GM18499 (cell line): ENCODE results near the gene PREP.
"Not testable (repeated sequence)": the region's sequence is repeated elsewhere in the genome, so short reads cannot be mapped to it uniquely, and the experiment has no call there.

Experiments
- ATAC-seq: cut with Tn5 transposase; IDR thresholded peaks from one replicate; pipeline ENCODE4 v1.9.1; 2021; ENCODE audit warnings: moderate number of reproducible peaks; ENCODE audit not compliant: insufficient read depth, unreplicated experiment

Gene PREP

DNA sequence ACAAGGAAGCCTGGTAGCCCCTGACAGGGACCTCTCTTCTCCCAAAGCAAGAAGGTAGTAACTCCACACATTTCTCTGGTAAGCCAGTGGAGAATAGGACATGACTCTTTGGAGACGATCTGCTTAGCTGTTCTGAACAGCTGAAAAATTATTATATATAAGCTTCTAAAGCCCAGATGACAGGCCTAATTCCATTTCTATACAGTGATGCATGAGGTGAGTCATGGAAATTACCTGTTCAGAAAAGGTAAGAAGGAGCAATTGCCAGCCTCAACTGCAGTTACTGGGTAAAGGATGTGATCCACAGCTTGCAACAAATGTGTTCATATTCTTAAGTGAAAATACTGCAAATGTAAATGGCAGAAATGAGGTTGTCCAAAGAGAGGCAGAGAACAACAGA, 54.0 kb downstream of the PREP start:
- no peak for ATAC-seq

DNA sequence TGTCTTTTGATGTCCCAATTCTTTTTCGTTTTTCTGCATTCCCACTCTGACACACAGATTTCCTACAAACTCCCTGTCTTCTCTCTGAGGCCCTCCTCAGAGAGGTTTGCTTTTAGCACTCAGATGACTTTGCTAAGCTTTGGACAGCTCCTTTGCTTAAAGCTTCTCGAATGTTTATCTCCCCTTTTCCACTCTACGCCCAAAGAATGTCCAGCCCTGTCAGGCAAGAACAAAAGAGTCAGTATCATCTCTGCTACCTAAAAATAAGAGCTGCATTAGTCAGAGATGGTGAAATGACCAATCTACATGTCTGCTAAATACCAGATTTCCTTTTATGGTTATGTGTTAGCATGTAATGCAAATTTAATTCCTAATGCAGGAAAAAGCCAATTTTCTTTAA, 56.8 kb downstream of the PREP start:
- no peak for ATAC-seq

DNA sequence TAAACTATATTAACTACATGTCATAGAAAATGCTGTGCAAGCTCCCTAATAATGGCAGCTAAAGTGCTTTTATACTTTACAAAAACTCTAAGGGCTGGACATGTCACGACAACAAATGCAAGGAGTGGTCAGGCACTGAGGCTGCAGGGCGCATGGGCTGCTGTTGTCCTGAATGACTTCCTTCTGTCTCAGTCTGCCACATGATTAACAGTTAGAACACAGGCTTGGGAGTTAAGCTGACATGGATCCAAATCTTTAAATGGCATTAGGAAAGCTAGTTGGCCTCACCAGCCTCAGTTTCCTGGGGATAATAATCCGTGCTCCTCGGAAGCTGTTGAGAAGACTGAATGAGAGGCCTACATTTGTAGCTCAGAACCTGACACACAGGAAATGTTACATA, 57.4 kb downstream of the PREP start:
- ATAC-seq: no peak

DNA sequence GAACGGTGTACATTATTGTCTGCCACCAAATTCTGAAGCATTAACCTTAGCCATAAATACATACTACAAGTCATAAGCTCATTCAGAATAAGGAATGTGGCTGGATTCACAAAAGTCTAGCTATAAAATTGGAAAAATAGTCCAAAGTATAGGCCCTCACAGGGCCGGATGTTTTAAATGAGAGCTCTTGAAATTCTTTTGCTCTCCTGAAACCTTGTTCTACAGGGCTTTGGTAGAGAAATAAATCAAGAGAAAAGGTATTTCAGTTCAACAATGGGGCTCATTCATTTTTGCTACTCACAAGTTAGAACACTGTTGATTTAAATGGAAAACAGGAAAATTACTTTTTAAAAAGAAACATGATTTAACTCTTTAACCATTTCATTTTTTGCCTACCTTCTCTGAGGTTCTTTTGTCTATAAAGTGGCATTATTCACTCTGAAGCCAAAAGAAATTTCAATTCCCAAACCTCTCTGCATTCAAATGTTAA, 58.0 kb downstream of the PREP start:
- ATAC-seq: no peak

DNA sequence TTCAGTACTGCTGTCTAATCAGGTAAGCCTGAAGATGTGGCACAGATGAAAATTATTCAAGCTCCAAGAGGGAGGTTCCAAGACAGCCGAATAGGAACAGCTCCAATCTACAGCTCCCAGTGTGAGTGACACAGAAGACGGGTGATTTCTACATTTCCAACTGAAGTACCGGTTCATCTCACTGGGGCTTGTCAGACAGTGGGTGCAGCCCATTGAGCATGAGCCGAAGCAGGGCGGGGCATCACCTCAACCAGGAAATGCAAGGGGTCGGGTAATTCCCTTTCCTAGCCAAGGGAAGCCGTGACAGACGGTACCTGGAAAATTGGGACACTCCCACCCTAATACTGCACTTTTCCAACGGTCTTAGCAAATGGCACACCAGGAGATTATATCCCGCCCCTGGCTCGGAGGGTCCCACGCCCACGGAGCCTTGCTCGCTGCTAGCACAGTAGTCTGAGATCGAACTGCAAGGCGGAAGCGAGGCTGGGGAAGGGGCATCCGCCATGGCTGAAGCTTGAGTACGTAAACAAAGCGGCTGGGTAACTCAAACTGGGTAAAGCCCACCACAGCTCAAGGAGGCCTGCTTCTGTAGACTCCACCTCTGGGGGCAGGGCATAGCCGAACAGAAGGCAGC, 64.4 kb downstream of the PREP start:
- not testable (repeated sequence) for ATAC-seq

DNA sequence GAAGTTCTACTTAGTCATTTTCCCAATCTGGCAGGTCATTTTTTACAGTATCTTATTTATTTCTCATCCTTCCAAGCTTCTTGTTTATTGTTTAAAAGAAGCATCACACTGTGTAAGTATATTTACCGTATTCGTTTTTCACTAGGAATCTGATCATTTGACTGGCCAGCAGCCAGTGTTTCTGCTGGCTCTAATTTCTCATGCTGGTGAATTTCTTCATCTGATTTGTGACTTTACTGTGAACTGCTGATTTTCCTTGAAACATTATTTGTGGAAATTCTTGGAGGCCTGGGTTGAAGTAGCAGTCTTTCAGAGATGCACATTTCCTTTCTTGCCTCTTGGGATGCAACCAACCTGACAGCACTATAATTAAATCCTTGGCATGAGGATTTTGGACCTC, 65.9 kb downstream of the PREP start:
- no peak for ATAC-seq

DNA sequence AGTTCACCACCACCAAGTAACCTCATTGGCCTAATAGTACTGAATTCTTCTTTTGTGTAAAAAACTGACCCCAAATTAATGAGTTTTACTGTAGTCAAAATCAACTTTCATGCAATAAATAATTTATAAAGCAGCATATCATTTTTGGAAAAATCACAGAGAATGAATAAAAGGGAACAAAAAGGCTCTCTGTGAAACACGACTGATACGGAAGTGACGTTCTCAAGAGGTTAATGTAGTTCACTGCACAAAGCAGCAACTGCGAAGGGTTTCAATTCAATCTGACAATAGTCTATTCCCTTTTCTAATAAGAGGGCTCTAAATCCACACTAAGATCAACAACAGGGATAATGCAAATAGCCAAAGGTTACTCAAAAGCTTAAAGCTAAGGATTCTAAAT, 70.3 kb downstream of the PREP start:
- ATAC-seq: no peak

DNA sequence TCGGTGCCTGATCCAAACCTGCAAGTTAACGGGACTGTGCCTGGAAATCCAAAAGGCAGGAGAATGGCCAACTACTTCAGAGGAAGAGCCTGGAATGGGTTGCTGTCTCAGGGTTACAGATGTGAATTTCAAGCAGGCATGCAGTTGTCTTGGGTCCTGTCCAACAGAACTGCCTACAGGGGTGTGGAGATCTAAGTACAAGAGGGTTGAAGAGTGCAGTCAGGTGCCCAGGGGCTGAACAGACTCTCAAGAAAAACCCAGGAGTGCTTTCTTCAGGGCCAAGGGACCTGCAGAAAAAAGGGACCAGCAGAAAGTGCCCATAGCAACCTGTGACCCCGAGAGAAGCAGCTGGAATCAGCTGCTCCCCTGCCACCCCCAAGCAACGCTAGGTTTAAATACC, 71.0 kb downstream of the PREP start:
- no peak for ATAC-seq

DNA sequence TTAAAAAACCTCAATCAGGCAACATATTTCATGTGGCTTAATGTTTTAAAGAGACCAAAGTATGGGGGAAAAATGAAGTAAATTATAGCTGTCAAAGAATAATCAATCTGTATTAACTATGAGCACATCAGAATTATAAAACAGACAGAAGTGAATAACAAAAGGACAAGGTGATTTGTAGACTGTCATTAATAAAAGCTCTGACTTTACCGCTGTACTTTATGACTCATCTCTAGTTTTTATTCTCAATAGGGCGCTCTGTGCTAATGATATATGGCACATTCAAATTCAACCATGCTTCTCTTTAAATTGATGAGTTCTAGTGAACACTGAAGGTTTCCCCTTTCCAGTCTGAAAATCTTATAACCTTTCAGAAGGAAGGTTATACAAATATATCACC, 72.0 kb downstream of the PREP start:
- no peak for ATAC-seq

DNA sequence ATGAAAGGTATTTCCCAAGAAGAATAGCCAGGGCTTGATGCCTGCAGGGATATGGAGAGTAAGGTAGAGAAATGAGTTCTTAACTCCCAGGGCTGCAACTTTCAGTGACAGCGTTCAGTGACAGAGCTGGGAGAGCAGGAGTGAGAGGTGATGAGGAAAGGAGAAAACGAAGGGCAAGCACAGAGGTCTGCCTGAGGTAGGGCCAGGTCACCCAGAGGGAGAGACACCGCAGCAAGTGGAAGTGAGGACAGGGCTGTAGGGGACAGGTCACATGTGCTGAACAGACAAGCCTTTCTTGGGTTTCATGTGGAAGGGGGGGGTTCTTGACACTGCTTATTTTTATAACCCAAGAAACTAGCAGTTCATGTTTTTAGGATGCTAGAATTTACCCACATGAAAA, 72.5 kb downstream of the PREP start:
- ATAC-seq: no peak

DNA sequence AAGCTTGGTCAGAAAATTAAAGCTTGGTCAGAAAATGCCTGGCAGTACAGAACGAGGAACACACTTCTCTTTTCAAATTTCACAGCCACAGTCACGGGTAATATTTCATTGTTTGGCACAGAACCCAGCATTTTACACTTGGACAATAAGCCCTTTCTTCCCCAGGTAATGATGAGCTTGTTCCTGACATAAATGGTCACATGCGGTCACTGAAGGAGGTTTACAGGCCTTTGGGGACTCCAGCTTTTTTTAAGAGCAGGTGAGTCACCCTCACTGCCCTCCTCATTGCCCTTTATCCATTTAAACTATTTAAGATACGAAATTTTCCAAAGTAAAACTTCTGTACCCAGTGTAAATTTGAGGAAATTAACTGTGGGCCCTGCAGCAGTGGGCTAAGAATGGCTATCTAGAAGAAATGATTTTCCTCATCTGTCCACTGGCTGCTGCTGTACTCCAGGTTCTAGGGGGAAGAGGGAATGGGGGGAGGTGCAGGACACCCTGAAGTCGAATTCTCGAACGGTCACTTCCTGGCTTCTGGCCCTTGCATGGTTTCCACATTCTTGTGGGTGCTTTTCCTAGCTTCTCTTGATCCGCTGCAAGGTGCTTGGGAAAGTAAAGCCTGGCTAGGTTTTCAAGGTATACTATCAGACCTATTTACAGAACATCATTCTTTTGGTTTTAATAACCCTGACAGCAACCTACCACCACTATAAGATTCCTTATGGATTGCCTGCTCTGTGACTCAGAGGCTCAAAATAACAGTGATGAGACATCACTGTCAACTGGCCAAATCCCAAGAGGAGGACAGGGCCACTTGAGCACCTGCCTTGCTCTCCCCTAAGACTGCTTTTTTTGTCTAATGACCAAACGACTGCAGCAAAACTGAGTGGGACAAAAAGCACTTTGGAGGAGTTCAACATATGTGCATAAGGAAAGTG, 75.8 kb downstream of the PREP start:
- ATAC-seq: no peak

DNA sequence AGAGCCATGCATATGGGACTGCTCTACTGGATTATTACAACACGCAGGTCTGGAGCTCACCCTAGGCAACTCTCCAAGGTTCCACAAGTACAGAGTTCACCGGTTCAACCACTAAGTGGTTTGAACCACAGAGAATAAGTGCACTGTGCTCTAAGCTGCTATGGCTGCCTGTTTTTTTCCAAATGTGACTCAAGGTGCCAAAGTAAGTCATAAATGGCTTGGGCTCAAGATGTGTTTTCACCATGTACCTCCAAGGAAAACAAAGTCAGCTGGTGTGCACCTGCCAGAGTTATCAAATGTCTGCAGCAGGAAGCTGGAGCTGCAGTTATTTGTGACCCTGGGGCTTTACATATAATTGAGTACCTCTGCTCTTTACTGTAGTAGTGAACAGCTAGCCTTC, 76.7 kb downstream of the PREP start:
- ATAC-seq: no peak

DNA sequence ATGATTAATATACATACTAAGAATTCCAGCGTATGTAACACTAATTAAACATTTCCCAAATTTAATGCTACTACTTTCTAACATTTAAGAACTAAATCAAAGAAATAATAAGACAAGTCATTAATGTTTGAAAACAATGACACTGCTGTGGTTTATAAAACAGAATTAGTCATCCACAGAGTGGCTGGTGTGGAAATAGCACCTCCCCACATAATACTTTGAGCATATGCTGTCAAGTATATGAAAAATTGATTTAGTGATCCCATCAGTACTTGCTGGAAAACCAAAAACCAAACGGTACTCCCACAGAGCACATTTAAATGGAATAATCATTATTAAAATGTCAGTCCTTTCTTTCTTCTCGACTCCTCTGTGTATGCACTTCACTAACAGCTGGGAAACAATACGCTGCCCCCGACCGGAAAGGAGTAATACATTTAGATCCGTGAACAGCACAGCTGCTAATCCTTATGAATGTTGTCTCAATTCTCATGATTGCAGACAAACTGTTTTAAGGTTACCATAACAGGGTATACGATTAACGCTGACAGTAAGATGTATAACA, 78.4 kb downstream of the PREP start:
- ATAC-seq: no peak

DNA sequence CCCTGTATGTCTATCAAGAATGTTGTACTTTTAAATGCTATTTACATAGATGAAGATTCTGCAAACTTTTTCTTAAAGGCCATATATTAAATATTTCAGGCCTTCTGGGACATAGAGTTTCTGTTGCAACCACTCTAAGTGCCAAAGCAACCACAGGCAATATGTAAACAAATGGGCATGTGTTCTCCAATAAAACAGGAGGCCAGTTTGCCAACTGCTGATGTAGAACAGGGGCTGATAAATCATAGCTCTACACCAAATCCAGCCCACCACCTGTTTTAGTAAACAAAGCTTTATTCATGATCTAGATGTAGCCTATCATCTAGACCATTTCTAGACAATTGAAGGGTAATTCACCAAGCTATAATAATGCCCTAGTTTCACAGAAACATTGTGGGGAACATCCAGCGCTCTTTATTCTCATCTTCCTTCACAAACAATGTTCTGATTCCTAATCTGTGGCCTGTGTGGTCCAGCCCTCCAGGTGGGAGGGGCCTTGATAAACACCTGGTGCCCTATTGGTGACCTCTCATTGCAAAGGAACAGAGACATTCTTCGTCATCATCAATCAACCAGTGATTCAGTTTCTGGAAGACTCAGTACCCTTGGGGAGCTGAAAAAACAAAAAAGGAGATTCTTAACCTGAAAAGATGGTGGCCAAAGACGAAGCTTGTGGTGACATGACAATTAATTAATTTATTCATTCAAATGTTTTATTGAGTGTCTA, 80.2 kb downstream of the PREP start:
- no peak for ATAC-seq

DNA sequence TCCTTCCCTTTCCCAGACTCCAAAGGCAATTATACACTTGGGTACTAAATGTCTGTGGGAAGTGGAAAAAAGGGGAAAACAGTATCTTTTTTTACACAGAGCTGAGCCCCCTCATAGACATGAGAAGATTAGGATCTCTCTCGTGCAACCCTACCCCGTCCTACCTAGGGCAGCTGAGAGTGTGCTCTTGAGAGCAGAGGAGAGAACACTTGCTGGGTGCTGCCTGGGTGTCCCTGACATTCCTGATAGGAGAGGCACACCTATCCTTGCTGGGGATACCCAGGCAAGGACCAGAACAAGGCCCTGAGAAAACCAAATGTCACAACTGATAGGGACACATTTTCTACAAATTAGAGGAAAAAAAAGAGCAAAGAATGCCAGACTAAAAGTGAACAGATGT, 81.2 kb downstream of the PREP start:
- no peak for ATAC-seq

DNA sequence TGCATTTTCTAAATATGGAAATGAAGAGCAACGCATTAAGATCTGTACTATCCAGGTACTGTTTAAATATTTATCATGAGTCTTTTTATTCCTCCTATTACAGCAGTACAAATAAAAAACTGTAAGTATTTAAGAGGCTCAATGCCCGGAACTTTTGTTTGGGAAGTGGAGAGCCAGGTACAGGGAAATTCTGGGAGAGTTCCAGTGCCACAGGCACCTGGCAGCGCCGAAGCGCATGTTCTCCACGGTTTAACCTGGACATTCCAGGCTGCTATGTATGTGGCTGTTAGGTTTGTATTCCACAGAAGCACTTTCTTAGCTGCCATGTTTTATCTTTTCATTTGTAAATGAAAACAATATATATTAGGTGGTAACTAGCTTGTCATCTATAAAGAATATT, 81.7 kb downstream of the PREP start:
- no peak for ATAC-seq

DNA sequence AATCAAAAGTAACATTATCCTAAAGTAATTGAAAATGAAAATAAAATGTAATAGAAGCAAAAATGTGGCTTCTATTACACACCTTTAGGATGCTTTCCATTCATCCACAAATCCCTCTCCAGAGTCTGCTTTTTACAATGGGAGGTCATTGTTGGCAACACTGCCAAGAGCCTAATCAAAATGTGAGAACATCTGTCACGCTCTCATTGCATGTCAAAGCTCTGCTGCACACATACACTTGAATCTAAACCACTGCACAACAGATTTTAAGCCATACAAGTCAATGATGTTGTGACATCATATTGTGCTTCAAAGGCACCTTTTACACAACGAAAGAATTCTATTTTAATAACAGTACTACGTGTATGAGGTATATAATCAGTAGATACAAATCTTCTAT, 82.1 kb downstream of the PREP start:
- no peak for ATAC-seq

DNA sequence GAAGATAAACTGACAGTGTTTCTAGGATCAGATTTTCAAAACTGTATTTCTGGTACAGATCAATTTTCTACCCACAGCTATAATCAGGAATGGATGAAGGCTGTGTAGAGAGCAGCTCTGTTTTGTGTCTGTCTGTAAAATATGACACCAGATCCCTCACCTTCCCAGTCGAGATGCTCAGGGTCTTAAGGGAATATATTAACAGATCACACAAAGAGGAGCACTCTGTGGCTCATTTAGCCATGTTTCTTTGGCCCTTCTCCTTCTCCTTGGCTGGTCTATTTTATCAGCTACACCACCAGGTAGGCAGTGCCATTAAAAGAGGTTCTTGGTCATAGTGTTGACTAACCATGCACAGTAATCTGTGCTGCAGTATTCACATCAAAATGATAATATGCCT, 82.6 kb downstream of the PREP start:
- no peak for ATAC-seq

DNA sequence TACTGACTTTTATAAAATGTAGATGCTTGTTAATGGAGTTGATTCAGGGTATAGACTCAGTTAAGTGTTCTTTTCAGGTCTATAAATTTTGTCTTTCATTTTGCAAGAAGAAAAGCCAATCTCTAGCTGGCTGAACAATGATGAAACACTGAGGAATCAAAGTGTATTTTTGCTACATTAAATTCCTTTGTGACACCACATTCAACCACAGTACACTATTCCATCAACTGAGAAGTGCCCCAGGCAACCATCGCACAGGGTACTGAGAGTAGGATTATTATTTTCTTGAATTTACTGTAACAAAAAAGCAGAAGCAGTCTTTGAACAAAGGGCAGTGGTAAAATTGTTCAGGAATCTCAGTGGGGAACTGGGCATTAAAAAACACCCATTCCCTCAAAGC, 83.6 kb downstream of the PREP start:
- ATAC-seq: no peak

DNA sequence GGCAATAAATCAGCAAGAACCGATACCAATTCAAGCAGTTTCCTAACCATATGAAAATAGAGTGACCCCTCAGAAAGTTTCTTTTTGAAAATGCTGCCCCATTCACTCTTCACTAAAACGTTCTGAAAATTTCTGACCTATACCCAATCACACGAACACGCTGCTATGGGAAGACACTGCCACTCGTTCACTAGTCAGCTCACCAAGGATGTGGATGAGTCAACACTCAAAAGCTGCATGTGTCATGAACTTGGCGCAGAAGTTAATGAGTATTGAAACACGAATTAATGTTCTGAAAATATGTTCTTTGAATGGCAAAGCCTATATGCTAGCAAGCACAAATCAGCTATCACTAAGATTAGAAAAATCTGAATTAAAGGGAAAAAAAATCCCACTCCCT, 84.2 kb downstream of the PREP start:
- no peak for ATAC-seq
